Measurements from ENCODE around the gene TCF12. TPM values are rescaled to one million over a fixed set of nuclear protein-coding genes. Genes with fewer than 3 reads are reported as not detected.

Gene TCF12
- total RNA-seq, 1 donor from 2014 or later, result 138 TPM

- Histone ChIP-seq H3K27ac (no peak overlapping the region), H3K4me1 (peaks cover 15% of the 10 kb centered on the region), H3K4me3 (no peak overlapping the region), H3K9me3 (no peaks in the 10 kb centered on the region), H3K36me3 (no peaks in the 10 kb centered on the region), H3K27me3 (no peaks in the 10 kb centered on the region)
- intact Hi-C loops (cut with DNase I), result loop anchor here (10.0 kb wide), 1 partner anchor 219 kb away; the partner anchor contains the start of gene TCF12
- DNase-seq (ENCODE audit: extremely low spot score in 2 of 2), result no peak
- no peak for TF ChIP-seq POLR2A (IDR thresholded peaks at IDR 0.05)
These were observed 214.9 kb downstream of the TCF12 start for GRCh38 chr15:57133127-57133968.

GRCh38 chr15:57134071-57134605 lies 215.7 kb downstream of the TCF12 start:
- no peak for DNase-seq (ENCODE audit: extremely low spot score in 2 of 2)
- H3K9me3 ChIP-seq, result no peaks in the 10 kb centered on the region
- no peak overlapping the region for H3K27ac ChIP-seq
- H3K4me1 ChIP-seq, result peaks cover 19% of the 10 kb centered on the region
- H3K36me3 ChIP-seq, result no peaks in the 10 kb centered on the region
- no peak overlapping the region for H3K4me3 ChIP-seq
- intact Hi-C loops (cut with DNase I), result loop anchor here (10.0 kb wide), 1 partner anchor 219 kb away; the partner anchor contains the start of gene TCF12
- no peaks in the 10 kb centered on the region for H3K27me3 ChIP-seq
- TF ChIP-seq POLR2A (IDR thresholded peaks at IDR 0.05), result no peak
- no peak for TF ChIP-seq POLR2AphosphoS5 (IDR thresholded peaks at IDR 0.05; ENCODE audit: insufficient read depth in 1 of 2, low read depth in 1 of 2)
- TF ChIP-seq CTCF (IDR thresholded peaks at IDR 0.05), result no peak

- Histone ChIP-seq H3K36me3 (no peaks in the 10 kb centered on the region), H3K4me3 (no peak overlapping the region), H3K27ac (no peak overlapping the region), H3K9me3 (no peaks in the 10 kb centered on the region), H3K4me1 (peaks cover 19% of the 10 kb centered on the region), H3K27me3 (no peaks in the 10 kb centered on the region)
- TF ChIP-seq POLR2AphosphoS5 (IDR thresholded peaks at IDR 0.05; ENCODE audit: insufficient read depth in 1 of 2, low read depth in 1 of 2), result no peak
- no peak for TF ChIP-seq POLR2A (IDR thresholded peaks at IDR 0.05)
- no peak for TF ChIP-seq CTCF (IDR thresholded peaks at IDR 0.05)
- no peak for DNase-seq (ENCODE audit: extremely low spot score in 2 of 2)
- intact Hi-C loops (cut with DNase I), result loop anchor here (10.0 kb wide), 1 partner anchor 220 kb away; the partner anchor contains the start of gene TCF12
These were observed 216.4 kb downstream of the TCF12 start for GRCh38 chr15:57134851-57135250.

- Histone ChIP-seq H3K27ac (no peak overlapping the region), H3K27me3 (no peaks in the 10 kb centered on the region), H3K4me1 (peaks cover 19% of the 10 kb centered on the region), H3K36me3 (no peaks in the 10 kb centered on the region), H3K4me3 (no peak overlapping the region), H3K9me3 (no peaks in the 10 kb centered on the region)
- intact Hi-C loops (cut with DNase I), result loop anchor here (10.0 kb wide), 1 partner anchor 221 kb away; the partner anchor contains the start of gene TCF12
- no peak for DNase-seq (ENCODE audit: extremely low spot score in 2 of 2)
- TF ChIP-seq CTCF (IDR thresholded peaks at IDR 0.05), result no peak
These were observed 217.4 kb downstream of the TCF12 start for GRCh38 chr15:57135800-57136199.

- Histone ChIP-seq H3K36me3 (no peaks in the 10 kb centered on the region), H3K9me3 (no peaks in the 10 kb centered on the region), H3K4me1 (peaks cover 18% of the 10 kb centered on the region), H3K27ac (no peak overlapping the region), H3K27me3 (no peaks in the 10 kb centered on the region), H3K4me3 (no peak overlapping the region)
- intact Hi-C loops (cut with DNase I), result loop anchor here (10.0 kb wide), 1 partner anchor 224 kb away; the partner anchor contains the start of gene TCF12
- peak in 2 of 3 experiments; percentile 26 to 57 for TF ChIP-seq CTCF (IDR thresholded peaks at IDR 0.05)
- TF ChIP-seq POLR2AphosphoS5 (IDR thresholded peaks at IDR 0.05; ENCODE audit: insufficient read depth in 1 of 2, low read depth in 1 of 2), result no peak
- no peak for DNase-seq (ENCODE audit: extremely low spot score in 2 of 2)
These were observed 219.9 kb downstream of the TCF12 start for GRCh38 chr15:57138349-57138788.
